HepG2 (cell line): ENCODE results near the gene DGAT2. TPM values are rescaled to one million over a fixed set of nuclear protein-coding genes. Genes with fewer than 3 reads are reported as not detected.

Source experiments
- ARNT2 ChIP-seq: sonication (generic); formaldehyde crosslinking; IDR thresholded peaks from 2 replicates; pipeline ENCODE4 v1.8.0; 2022; ENCODE audit warnings: mild to moderate bottlenecking, low read depth, missing genetic modification reagents, moderate library complexity
- BCL6 ChIP-seq: IDR thresholded peaks from 2 replicates; pipeline ENCODE4 v1.6.1; 2016; ENCODE audit warnings: missing genetic modification reagents, missing compliant biosample characterization
- BRF2 ChIP-seq: sonication (generic); formaldehyde crosslinking; IDR thresholded peaks from 2 replicates; pipeline ENCODE4 v1.8.1; 2022; ENCODE audit warnings: mild to moderate bottlenecking, missing genetic modification reagents
- CBX2 ChIP-seq, 2 experiments: fragments of 200-600 bp in 1 of 2; sonication (generic); formaldehyde crosslinking in 1 of 2; IDR thresholded peaks; 2 replicates each; pipeline versions ENCODE4 v1.7.0 to v1.8.1; 2018 to 2022; ENCODE audit warnings: low read depth in 2 of 2, low read length in 1 of 2, mild to moderate bottlenecking in 1 of 2, missing genetic modification reagents in 1 of 2
- CREB1 ChIP-seq, 2 experiments: fragments of 450-650 bp in 1 of 2; IDR thresholded peaks; 2 replicates each; pipeline ENCODE4 v1.6.1; 2016 to 2017; ENCODE audit warnings: control low read depth in 1 of 2, mild to moderate bottlenecking in 1 of 2, missing compliant biosample characterization in 1 of 2, missing genetic modification characterization in 1 of 2
- GABPA ChIP-seq, 2 experiments: IDR thresholded peaks; 2 replicates each; pipeline ENCODE4 v1.6.1; 2011 to 2016; ENCODE audit warnings: low read depth in 2 of 2, low read length in 1 of 2, missing biosample characterization in 1 of 2, missing genetic modification characterization in 1 of 2
- GATA4 ChIP-seq: sonication (generic); IDR thresholded peaks from 2 replicates; pipeline ENCODE4 v1.6.1; 2016; ENCODE audit warnings: antibody characterized with exemption, low read depth, borderline replicate concordance
- HDAC6 ChIP-seq: fragments of 200-600 bp; sonication (generic); IDR thresholded peaks from 2 replicates; pipeline ENCODE4 v1.7.0; 2017; ENCODE audit warnings: mild to moderate bottlenecking, antibody characterized with exemption, low read length, low read depth
- HIVEP1 ChIP-seq: sonication (generic); formaldehyde crosslinking; IDR thresholded peaks from 2 replicates; pipeline ENCODE4 v1.4.0; 2020; ENCODE audit warnings: mild to moderate bottlenecking, missing genetic modification reagents
- IKZF4 ChIP-seq: sonication (generic); formaldehyde crosslinking; IDR thresholded peaks from 2 replicates; pipeline ENCODE4 v1.5.1; 2020; ENCODE audit warnings: borderline replicate concordance, mild to moderate bottlenecking, low read depth, missing genetic modification reagents; ENCODE audit errors: not compliant biosample characterization
- KLF15 ChIP-seq: sonication (generic); formaldehyde crosslinking; IDR thresholded peaks from 2 replicates; pipeline ENCODE4 v1.8.1; 2023; ENCODE audit warnings: borderline replicate concordance, mild to moderate bottlenecking, inconsistent platforms, missing genetic modification reagents, mixed read lengths
- MIER3 ChIP-seq: IDR thresholded peaks from 2 replicates; pipeline ENCODE4 v1.6.1; 2016; ENCODE audit warnings: missing compliant biosample characterization, borderline replicate concordance
- NKX3-1 ChIP-seq: sonication (generic); formaldehyde crosslinking; IDR thresholded peaks from 2 replicates; pipeline ENCODE4 v1.5.0; 2020; ENCODE audit warnings: missing genetic modification reagents
- PAF1 ChIP-seq: IDR thresholded peaks from 2 replicates; pipeline ENCODE4 v1.6.1; 2016; ENCODE audit warnings: missing genetic modification reagents, missing compliant biosample characterization
- POLR2AphosphoS2 ChIP-seq: IDR thresholded peaks from 2 replicates; pipeline ENCODE4 v1.6.1; 2011; ENCODE audit warnings: low read depth, low read length, improper control_type of control experiment
- SRSF1 ChIP-seq: fragments of 200-400 bp; formaldehyde crosslinking; optimal IDR thresholded peaks from 2 replicates; pipeline ENCODE3; 2017; ENCODE audit warnings: mild to moderate bottlenecking, low read depth, low read length, moderate library complexity
- TBP ChIP-seq: sonication (generic); formaldehyde crosslinking; IDR thresholded peaks from 2 replicates; pipeline ENCODE4 v1.5.0; 2020; ENCODE audit warnings: missing genetic modification reagents
- ZBTB7B ChIP-seq: sonication (generic); formaldehyde crosslinking; IDR thresholded peaks from 2 replicates; pipeline ENCODE4 v1.4.0; 2020; ENCODE audit warnings: missing genetic modification reagents
- ZFP90 ChIP-seq: sonication (generic); formaldehyde crosslinking; IDR thresholded peaks from 2 replicates; pipeline ENCODE4 v1.8.0; 2022; ENCODE audit warnings: missing genetic modification reagents, mild to moderate bottlenecking, inconsistent platforms, borderline replicate concordance
- ZNF225 ChIP-seq: sonication (generic); formaldehyde crosslinking; IDR thresholded peaks from 2 replicates; pipeline ENCODE4 v1.4.0; 2020; ENCODE audit warnings: mild to moderate bottlenecking, missing genetic modification reagents
- ZNF251 ChIP-seq: sonication (generic); formaldehyde crosslinking; IDR thresholded peaks from 2 replicates; pipeline ENCODE4 v1.9.0; 2021; ENCODE audit warnings: mild to moderate bottlenecking, missing genetic modification reagents
- ZNF326 ChIP-seq: sonication (generic); formaldehyde crosslinking; IDR thresholded peaks from 2 replicates; pipeline ENCODE4 v1.4.0; 2020; ENCODE audit warnings: missing genetic modification reagents, borderline replicate concordance
- ZNF484 ChIP-seq: sonication (generic); formaldehyde crosslinking; IDR thresholded peaks from 2 replicates; pipeline ENCODE4 v1.5.1; 2020; ENCODE audit warnings: mild to moderate bottlenecking, low read depth, missing genetic modification reagents, borderline replicate concordance
- ZNF644 ChIP-seq: IDR thresholded peaks from 2 replicates; pipeline ENCODE4 v1.6.1; 2016; ENCODE audit warnings: low read depth
- ZNF674 ChIP-seq: sonication (generic); formaldehyde crosslinking; IDR thresholded peaks from 2 replicates; pipeline ENCODE4 v1.5.0; 2020; ENCODE audit warnings: low read depth, mild to moderate bottlenecking, missing genetic modification reagents
- ZNF83 ChIP-seq: sonication (generic); formaldehyde crosslinking; IDR thresholded peaks from 2 replicates; pipeline ENCODE4 v1.4.0; 2020; ENCODE audit warnings: missing genetic modification reagents, mild to moderate bottlenecking, borderline replicate concordance
- ZNF891 ChIP-seq: sonication (generic); formaldehyde crosslinking; IDR thresholded peaks from 2 replicates; pipeline ENCODE4 v1.5.0; 2020; ENCODE audit warnings: mild to moderate bottlenecking, missing genetic modification reagents
- ZSCAN9 ChIP-seq: IDR thresholded peaks from 2 replicates; pipeline ENCODE4 v1.6.1; 2016; ENCODE audit warnings: borderline replicate concordance
- polyA plus RNA-seq, 8 experiments: library from polyadenylated mRNA; depleted of rRNA in 3 of 8; stranded (reverse) in 7 of 8; unstranded in 1 of 8; fragments of >200 nt; fragmentation: Illumina TruSeq in 4 of 8; extraction: Trizol in 4 of 8; gene quantifications; 2 replicates each; pipeline versions ENCODE4 v1.2.1 to v1.2.3, GENCODE V29; 2011 to 2016; ENCODE audit warnings: low read depth in 4 of 8, missing spikeins in 1 of 8, mixed read lengths in 1 of 8; ENCODE audit not compliant: insufficient read depth in 1 of 8
- total RNA-seq, 5 experiments: library from RNA; depleted of rRNA; stranded (reverse); fragments of >200 nt; fragmentation: Illumina TruSeq; extraction: Trizol; gene quantifications; 2 replicates each; pipeline ENCODE4 v1.2.3, GENCODE V29; 2016; ENCODE audit warnings: low read depth in 1 of 5
- TF ChIP-seq, protein P1 (sequence below): sonication (generic); formaldehyde crosslinking; conservative IDR thresholded peaks from 2 replicates; pipeline ENCODE4 v1.5.0; 2020; ENCODE audit warnings: missing genetic modification reagents

DGAT2 gene
- total and polyA plus RNA-seq, 2 of the 13 experiments (the other 11 are each of a cell fraction or from before 2014, with no cell fraction given) = 39.0 to 65.6 TPM

- TF ChIP-seq ZFP90 (CRISPR knock-in tag) (no peak), ZNF674 (CRISPR knock-in tag) (no peak), SRSF1 (no peak), ARNT2 (no peak), ZBTB7B (CRISPR knock-in tag) (0 out of 2 replicates have a peak, but pooled peaks have one; percentile 37), ZNF225 (CRISPR knock-in tag) (no peak; the same call in 1 of the 2 replicates), ZNF484 (CRISPR knock-in tag) (no peak), NKX3-1 (CRISPR knock-in tag) (no peak), ZSCAN9 (no peak), HIVEP1 (CRISPR knock-in tag) (no peak), ZNF251 (no peak), CBX2 (IDR thresholded peaks at IDR 0.05; ENCODE audit: low read depth, low read length) (no peak), CBX2 (CRISPR knock-in tag; IDR thresholded peaks at IDR 0.05; ENCODE audit: low read depth) (no peak), GATA4 (no peak), ZNF83 (CRISPR knock-in tag) (no peak), ZNF326 (CRISPR knock-in tag) (no peak), GABPA (IDR thresholded peaks at IDR 0.05; ENCODE audit: low read depth, low read length) (peak; percentile 48), GABPA (CRISPR knock-in tag; IDR thresholded peaks at IDR 0.05; ENCODE audit: low read depth) (peak; percentile 86), KLF15 (CRISPR knock-in tag) (no peak), MIER3 (CRISPR knock-in tag) (no peak), ZNF644 (no peak), PAF1 (CRISPR knock-in tag) (no peak), BRF2 (CRISPR knock-in tag) (no peak), BCL6 (CRISPR knock-in tag) (no peak), ZNF891 (no peak; the same call in 1 of the 2 replicates), POLR2AphosphoS2 (no peak), CREB1 (IDR thresholded peaks at IDR 0.05) (peak; percentile 76), CREB1 (CRISPR knock-in tag; IDR thresholded peaks at IDR 0.05) (peak; percentile 63; the same call in 1 of the 2 replicates), HDAC6 (no peak), IKZF4 (CRISPR knock-in tag) (no peak), TBP (no peak)
- TF ChIP-seq, protein P1, sequence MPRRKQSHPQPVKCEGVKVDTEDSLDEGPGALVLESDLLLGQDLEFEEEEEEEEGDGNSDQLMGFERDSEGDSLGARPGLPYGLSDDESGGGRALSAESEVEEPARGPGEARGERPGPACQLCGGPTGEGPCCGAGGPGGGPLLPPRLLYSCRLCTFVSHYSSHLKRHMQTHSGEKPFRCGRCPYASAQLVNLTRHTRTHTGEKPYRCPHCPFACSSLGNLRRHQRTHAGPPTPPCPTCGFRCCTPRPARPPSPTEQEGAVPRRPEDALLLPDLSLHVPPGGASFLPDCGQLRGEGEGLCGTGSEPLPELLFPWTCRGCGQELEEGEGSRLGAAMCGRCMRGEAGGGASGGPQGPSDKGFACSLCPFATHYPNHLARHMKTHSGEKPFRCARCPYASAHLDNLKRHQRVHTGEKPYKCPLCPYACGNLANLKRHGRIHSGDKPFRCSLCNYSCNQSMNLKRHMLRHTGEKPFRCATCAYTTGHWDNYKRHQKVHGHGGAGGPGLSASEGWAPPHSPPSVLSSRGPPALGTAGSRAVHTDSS (CRISPR knock-in tag) = no peak
- TF ChIP-seq, all 625 proteins: peak for 130
These were observed 46.2 kb downstream of the DGAT2 start, which contains the start of gene UVRAG (continued) for GRCh38 chr11:75814677-75815344.
